Measurements from ENCODE around the gene TMEM221. TPM values are rescaled to one million over a fixed set of nuclear protein-coding genes. Genes with fewer than 3 reads are reported as not detected.

TMEM221 gene
- total RNA-seq, 6 experiments from 2014 or later: 0.12 to 0.19 (median 0.16) TPM; not detected in 3

GRCh38 chr19:17495639-17496296 lies 47.3 kb upstream of the TMEM221 start:
- Histone ChIP-seq H3K4me3 (no peak overlapping the region), H3K36me3 (no peaks in the 10 kb centered on the region), H3K4me1 (no peaks in the 10 kb centered on the region), H3K27ac (no peak overlapping the region), H3K27me3 (no peaks in the 10 kb centered on the region), H3K9me3 (no peaks in the 10 kb centered on the region)
- WGBS (ENCODE audit: insufficient coverage, low coverage, low lambda C conversion rate, missing lambda C conversion rate): 40% methylated on average over 2 of the region's 9 CpGs
- ATAC-seq (no peak), DNase-seq (no peak)
- no peak for TF ChIP-seq CTCF (IDR thresholded peaks at IDR 0.05)
- TF ChIP-seq POLR2A (IDR thresholded peaks at IDR 0.05): no peak
- intact Hi-C loops (cut with DNase I): loop anchor here in 1 of 2 donors (10.0 kb wide), 1 partner anchor 79 kb away; no protein-coding TSS in a partner anchor

GRCh38 chr19:17491287-17491686 lies 42.8 kb upstream of the TMEM221 start:
- H3K4me3 ChIP-seq: no peak overlapping the region
- no peak for DNase-seq
- intact Hi-C loops (cut with DNase I): loop anchor here in 1 of 2 donors (10.0 kb wide), 1 partner anchor 84 kb away; no protein-coding TSS in a partner anchor
- H3K9me3 ChIP-seq: no peaks in the 10 kb centered on the region
- TF ChIP-seq POLR2A (IDR thresholded peaks at IDR 0.05) (no peak), CTCF (IDR thresholded peaks at IDR 0.05) (no peak)
- 78% methylated on average over 5 of the region's 5 CpGs for WGBS (ENCODE audit: insufficient coverage, low coverage, low lambda C conversion rate, missing lambda C conversion rate)
- no peaks in the 10 kb centered on the region for H3K4me1 ChIP-seq
- ATAC-seq: no peak
- no peaks in the 10 kb centered on the region for H3K36me3 ChIP-seq
- H3K27ac ChIP-seq: no peak overlapping the region
- H3K27me3 ChIP-seq: no peaks in the 10 kb centered on the region

- 53% methylated on average over 4 of the region's 4 CpGs for WGBS (ENCODE audit: insufficient coverage, low coverage, low lambda C conversion rate, missing lambda C conversion rate)
- H3K4me3 ChIP-seq: no peak overlapping the region
- no peak overlapping the region for H3K27ac ChIP-seq
- H3K27me3 ChIP-seq: no peaks in the 10 kb centered on the region
- intact Hi-C loops (cut with DNase I): loop anchor here in 1 of 2 donors (10.0 kb wide), 1 partner anchor 84 kb away; no protein-coding TSS in a partner anchor
- no peak for ATAC-seq
- no peaks in the 10 kb centered on the region for H3K4me1 ChIP-seq
- H3K36me3 ChIP-seq: no peaks in the 10 kb centered on the region
- H3K9me3 ChIP-seq: no peaks in the 10 kb centered on the region
- no peak for DNase-seq
- TF ChIP-seq POLR2A (IDR thresholded peaks at IDR 0.05): no peak
- no peak for TF ChIP-seq CTCF (IDR thresholded peaks at IDR 0.05)
Observed at GRCh38 chr19:17490411-17490810, 41.9 kb upstream of the TMEM221 start.

- Histone ChIP-seq H3K27ac (no peak overlapping the region), H3K4me1 (no peaks in the 10 kb centered on the region), H3K4me3 (no peak overlapping the region), H3K27me3 (no peaks in the 10 kb centered on the region), H3K36me3 (no peaks in the 10 kb centered on the region), H3K9me3 (no peaks in the 10 kb centered on the region)
- DNase-seq (no peak), ATAC-seq (peak in 3 of 4 donors; percentile 3 to 26 (median 15))
- TF ChIP-seq CTCF (IDR thresholded peaks at IDR 0.05) (no peak), POLR2A (IDR thresholded peaks at IDR 0.05) (no peak)
- WGBS (ENCODE audit: insufficient coverage, low coverage, low lambda C conversion rate, missing lambda C conversion rate): 67% methylated on average over 6 of the region's 9 CpGs
- intact Hi-C loops (cut with DNase I): loop anchor here in 1 of 2 donors (10.0 kb wide), 1 partner anchor 85 kb away; no protein-coding TSS in a partner anchor
Observed at GRCh38 chr19:17489392-17490030, 41.0 kb upstream of the TMEM221 start.

Measured in right lobe of liver (tissue), 6 donors.